NCI-H187 (cell line): ENCODE data around the gene FBXW5.

ENCODE experiments used
- DNase-seq, 2 experiments: peaks; one replicate each; lab custom pipeline; 2025; lab: John Stamatoyannopoulos, UW

The FBXW5 gene

GRCh38 chr9:136907011-136907914 lies 37.3 kb downstream of the FBXW5 start:
- no peak for DNase-seq

DNA sequence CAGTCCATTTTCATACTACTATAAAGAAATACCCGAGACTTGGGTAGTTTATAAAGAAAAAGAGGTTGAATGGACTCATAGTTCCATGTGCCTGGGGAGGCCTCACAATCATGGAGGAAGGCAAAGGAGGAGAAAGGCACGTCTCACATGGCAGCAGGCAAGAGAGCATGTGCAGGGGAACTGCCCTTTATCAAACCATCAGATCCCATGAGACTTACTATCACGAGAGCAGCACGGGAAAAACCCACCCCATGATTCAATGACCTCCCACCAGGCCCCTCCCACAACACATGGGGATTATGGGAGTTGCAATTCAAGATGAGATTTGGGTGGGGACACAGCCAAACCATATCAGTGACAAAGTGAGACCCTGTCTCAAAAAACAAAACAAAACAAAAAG lies 38.3 kb downstream of the FBXW5 start:
- DNase-seq, result no peak

GRCh38 chr9:136903041-136903554 lies 41.4 kb downstream of the FBXW5 start:
- DNase-seq, result no peak

DNA sequence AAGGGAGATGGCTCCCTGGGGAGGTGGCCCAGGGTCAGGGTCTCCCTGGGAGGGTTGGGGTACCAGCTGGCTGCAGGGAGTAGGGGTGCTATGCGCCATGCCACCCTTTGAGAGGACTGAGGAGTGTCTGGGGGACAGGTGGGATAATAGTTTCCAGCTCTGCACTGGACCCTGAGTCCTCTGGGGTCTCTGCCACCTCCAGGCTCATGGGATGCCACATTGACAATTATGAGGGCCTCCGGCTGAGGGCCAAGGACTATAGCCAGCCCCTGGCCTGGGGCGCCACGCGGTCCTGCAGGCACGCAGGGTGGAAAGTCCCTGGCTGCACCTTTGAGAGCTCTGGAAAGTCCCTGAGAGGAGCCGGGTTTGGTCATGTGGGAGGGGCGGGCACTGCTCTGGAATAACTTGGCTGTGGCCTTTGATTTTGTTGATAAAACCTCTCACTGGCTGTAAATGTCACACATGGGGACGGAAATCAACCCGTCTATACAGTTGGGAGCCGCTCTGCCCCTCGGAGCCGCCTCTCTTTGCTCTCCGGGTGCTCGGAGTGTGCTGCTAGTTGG lies 42.2 kb downstream of the FBXW5 start:
- DNase-seq, result no peak

GRCh38 chr9:136901516-136902258 lies 42.9 kb downstream of the FBXW5 start:
- DNase-seq, result no peak

DNA sequence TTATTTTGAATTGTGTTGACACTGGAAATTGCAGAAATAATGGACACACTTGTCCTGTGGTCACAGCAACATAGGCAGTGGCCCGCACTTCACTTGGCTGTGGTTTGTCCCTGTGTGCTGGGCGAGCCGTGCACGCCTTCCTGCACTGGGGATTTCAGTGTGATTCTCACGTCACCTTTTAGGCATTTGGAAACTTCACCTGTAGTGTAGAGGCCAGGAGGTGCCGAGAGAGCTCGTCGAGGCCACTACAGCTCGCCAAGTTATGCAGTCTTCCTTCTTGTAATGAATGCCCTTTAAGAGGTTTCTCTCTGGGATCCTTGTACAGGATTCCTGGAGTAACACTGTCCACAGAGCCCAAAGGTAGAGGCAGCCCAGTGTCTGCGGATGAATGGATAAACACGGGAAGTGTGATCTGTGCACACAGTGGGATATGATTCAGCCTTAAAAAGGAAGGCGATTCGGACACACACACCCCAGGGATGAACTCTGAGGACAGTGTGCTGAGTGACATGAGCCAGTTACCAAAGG lies 43.5 kb downstream of the FBXW5 start:
- no peak for DNase-seq

DNA sequence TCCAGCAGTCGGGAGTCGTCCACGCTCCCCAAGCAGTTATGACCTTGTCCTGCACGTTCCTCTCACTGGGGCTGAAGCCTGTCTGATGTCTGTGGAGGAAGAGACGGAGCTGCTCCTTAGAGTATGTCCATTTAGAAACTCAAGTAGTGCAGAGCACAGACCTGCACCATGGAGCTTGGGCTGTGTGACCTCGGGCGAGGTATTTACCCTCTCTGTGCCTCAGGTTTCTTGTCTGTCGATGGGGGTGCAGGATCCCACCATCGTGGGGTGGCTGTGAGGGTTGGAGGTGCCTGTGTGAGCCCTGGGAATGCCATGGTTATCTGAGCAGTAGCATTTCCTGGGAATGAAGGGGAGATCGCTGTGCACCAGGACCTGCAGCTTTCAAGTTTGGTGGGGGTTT lies 44.0 kb downstream of the FBXW5 start:
- no peak for DNase-seq

GRCh38 chr9:136899196-136899595 lies 45.3 kb downstream of the FBXW5 start:
- DNase-seq, result no peak

DNA sequence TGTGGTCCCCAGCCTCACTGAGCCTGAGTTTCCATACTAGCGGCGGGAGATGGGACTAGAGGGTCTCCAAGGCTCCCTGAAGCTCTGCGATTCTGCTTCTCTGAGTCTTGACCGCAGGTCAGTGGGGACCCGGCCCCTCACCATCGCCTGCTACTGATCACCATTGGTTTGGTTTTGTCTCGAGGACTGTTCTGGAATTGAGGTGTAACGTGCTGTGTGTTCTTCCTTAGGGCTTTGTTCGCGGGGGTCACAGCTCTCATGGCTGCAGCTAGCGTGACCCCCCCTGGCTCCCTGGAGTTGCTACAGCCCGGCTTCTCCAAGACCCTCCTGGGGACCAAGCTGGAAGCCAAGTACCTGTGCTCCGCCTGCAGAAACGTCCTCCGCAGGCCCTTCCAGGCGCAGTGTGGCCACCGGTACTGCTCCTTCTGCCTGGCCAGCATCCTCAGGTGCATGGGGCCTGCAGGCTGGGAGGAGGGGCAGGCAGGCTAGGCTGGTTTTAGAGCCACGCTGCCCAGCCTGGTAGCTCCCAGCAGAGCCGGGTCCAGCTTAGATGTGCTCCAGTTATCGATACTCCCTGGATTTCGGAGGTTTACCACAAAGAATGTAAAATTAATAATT lies 45.9 kb downstream of the FBXW5 start:
- no peak for DNase-seq

DNA sequence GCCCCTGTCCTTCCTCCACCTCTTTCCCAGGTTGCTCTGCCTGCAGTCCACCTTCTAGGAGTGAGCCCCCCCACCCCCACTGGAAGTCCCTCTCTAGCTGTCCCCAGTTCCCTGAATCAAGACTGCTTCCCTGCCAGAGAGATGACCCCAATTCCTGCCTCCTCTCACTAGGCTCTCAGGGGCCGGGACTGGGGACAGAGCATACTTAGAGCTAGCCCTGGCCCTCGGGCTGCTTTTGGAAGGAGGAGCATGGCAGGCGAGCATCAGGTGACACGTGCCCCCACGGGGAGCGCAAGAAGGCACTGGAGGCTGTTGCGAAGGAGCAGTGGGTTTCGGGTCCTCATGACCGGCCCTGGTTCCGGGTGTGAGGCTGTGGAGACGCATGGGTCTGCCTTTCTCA lies 48.5 kb downstream of the FBXW5 start:
- DNase-seq, result no peak

- DNase-seq, result no peak
Observed at GRCh38 chr9:136890661-136891060, 53.9 kb downstream of the FBXW5 start.
